ENCODE results near the gene DCD. TPM values are rescaled to one million over a fixed set of nuclear protein-coding genes. Genes with fewer than 3 reads are reported as not detected.

Gene DCD
- total and polyA plus RNA-seq, 2 of the 8 experiments (the other 6 are each of a cell fraction or from before 2014, with no cell fraction given) = not detected

DNA sequence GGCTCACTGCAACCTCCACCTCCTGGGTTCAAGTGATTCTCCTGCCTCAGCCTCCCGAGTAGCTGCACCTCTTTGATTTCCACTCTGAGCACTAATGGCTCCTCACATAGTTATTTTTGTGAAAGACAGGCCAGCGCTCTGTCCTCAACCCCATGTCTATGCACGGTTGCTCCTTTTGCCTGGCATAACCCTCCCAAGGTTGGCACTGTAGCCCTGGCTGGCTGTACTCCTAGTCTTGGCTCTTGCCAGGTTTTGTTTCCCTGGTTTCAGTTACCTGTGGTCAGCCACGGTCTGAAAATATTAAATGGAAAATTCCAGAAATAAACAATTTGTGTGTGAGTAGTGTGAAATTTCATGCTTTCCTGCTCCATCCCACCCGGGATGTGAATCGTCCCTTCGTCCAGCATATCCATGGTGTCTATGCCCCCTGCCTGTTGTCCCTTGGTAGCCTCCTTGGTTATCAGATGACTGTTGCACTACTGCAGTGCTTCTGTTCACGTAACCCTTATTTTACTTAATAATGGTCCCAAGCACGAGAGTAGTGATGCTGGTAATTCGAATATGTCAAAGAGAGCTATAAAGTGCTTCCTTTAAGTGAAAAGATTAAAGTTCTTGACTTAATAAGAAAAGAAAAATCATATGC is 12.3 kb upstream of the DCD start:
- Histone ChIP-seq H3K4me3 (ENCODE audit: extremely low read depth in 1 of 4, insufficient read depth in 2 of 4, low read depth in 3 of 4, low read length in 4 of 4) (no peak overlapping the region), H4K91ac (replicated peaks; ENCODE audit: insufficient read length, low read length) (no peak overlapping the region), H3K4me1 (replicated peaks in 1 of 4; ENCODE audit: control insufficient read depth in 3 of 4, insufficient read depth in 4 of 4, low read length in 3 of 4) (peaks cover 0 to 6% (median 1%) of the 10 kb centered on the region in 4 experiments; a peak in 5 of 7 replicates), H3K23me2 (ENCODE audit: low read depth, low read length) (no peaks in the 10 kb centered on the region), H4K8ac (ENCODE audit: extremely low read depth, insufficient read depth, low read length) (no peak overlapping the region), H3K79me2 (ENCODE audit: control insufficient read depth in 1 of 2, insufficient read depth in 2 of 2, low read length in 2 of 2) (no peaks in the 10 kb centered on the region), H2BK20ac (ENCODE audit: low read length) (no peak overlapping the region), H2AK5ac (ENCODE audit: low read depth, low read length) (no peak overlapping the region), H4K20me1 (replicated peaks in 1 of 2; ENCODE audit: control insufficient read depth in 1 of 2, insufficient read depth in 2 of 2, low read length in 2 of 2) (no peaks in the 10 kb centered on the region), H3K27me3 (replicated peaks in 1 of 4; ENCODE audit: control insufficient read depth in 3 of 4, extremely low read depth in 1 of 4, insufficient read depth in 3 of 4, low read length in 3 of 4) (peaks cover 0 to 2% (median 0%) of the 10 kb centered on the region in 4 experiments; a peak in 3 of 7 replicates), H3K14ac (ENCODE audit: insufficient read length) (no peak overlapping the region), H2BK12ac (ENCODE audit: low read depth, low read length) (no peak overlapping the region), H2AFZ (ENCODE audit: low read length) (no peak overlapping the region), H3K9me3 (ENCODE audit: insufficient read depth in 2 of 2, low read depth in 1 of 2, low read length in 1 of 2) (no peaks in the 10 kb centered on the region), H3K36me3 (ENCODE audit: control insufficient read depth in 2 of 4, insufficient read depth in 4 of 4, low read length in 3 of 4) (no peaks in the 10 kb centered on the region), H3K4ac (replicated peaks; ENCODE audit: insufficient read length, low read depth, low read length) (no peak overlapping the region), H2BK15ac (ENCODE audit: low read length) (no peak overlapping the region), H3K56ac (replicated peaks; ENCODE audit: insufficient read length, low read depth, low read length) (no peak overlapping the region), H3K9ac (replicated peaks in 1 of 4; ENCODE audit: extremely low read depth in 1 of 4, low read depth in 3 of 4, low read length in 3 of 4) (no peak overlapping the region), H3K79me1 (ENCODE audit: low read depth, low read length) (no peaks in the 10 kb centered on the region), H2BK120ac (replicated peaks; ENCODE audit: low read depth, low read length) (no peak overlapping the region), H3K4me2 (ENCODE audit: insufficient read depth in 1 of 2, low read depth in 2 of 2, low read length in 2 of 2) (no peak overlapping the region), H3K18ac (ENCODE audit: extremely low read depth, low read length) (no peak overlapping the region), H2BK5ac (ENCODE audit: low read depth, low read length) (no peak overlapping the region), H3K27ac (ENCODE audit: low read depth, low read length) (no peak overlapping the region), H4K5ac (ENCODE audit: insufficient read length, low read depth, low read length) (no peak overlapping the region), H3K23ac (ENCODE audit: insufficient read length) (no peak overlapping the region)
- no peak for FAIRE-seq
- 95% methylated on average over 10 of the region's 10 CpGs; no CpG with 5 or more reads in 1 of the 2 experiments for WGBS, 2 experiments (ENCODE audit: extremely low coverage in 1 of 2, insufficient coverage in 1 of 2, insufficient read length in 1 of 2, insufficient replicate concordance in 2 of 2, low coverage in 1 of 2, low lambda C conversion rate in 2 of 2, missing lambda C conversion rate in 1 of 2)
- TF ChIP-seq TBP (IDR thresholded peaks at IDR 0.05; ENCODE audit: low read depth, low read length) (no peak), TCF12 (IDR thresholded peaks at IDR 0.05; ENCODE audit: low read depth, low read length) (no peak)
- ChIA-PET POLR2A (ENCODE audit: partially characterized antibody) (interaction anchor here (1.0 kb wide), 1 partner anchor 41 kb away, joined by 3 read pairs; no protein-coding TSS in a partner anchor), CTCF (ENCODE audit: partially characterized antibody) (interaction anchor here (0.6 to 9.4 kb wide), 7 partner anchors 20 to 222 kb away, joined by 3 to 88 read pairs (median 12); no protein-coding TSS in a partner anchor)
- no peak for DNase-seq (ENCODE audit: low read depth in 1 of 2, low spot score in 2 of 2)
